Suprapubic skin (tissue), 4 donors: ENCODE results near the gene STRIP2. TPM values are rescaled to one million over a fixed set of nuclear protein-coding genes. Genes with fewer than 3 reads are reported as not detected.

Experiments
- DNase-seq, 2 donors: peaks; one replicate each; pipeline ENCODE4 v3.0.0-alpha.2; 2019; ENCODE audit warnings: low spot score in 2 of 2
- H3K27ac ChIP-seq: fragments of 200-600 bp; sonication (generic); one replicate; pipeline ENCODE4 v1.5.1; 2019
- H3K27me3 ChIP-seq: fragments of 200-600 bp; sonication (generic); one replicate; pipeline ENCODE4 v1.5.1; 2019
- H3K36me3 ChIP-seq: fragments of 200-600 bp; sonication (generic); one replicate; pipeline ENCODE4 v1.5.1; 2019
- H3K4me1 ChIP-seq: fragments of 200-600 bp; sonication (generic); one replicate; pipeline ENCODE4 v1.5.1; 2019
- H3K4me3 ChIP-seq: fragments of 200-600 bp; sonication (generic); one replicate; pipeline ENCODE4 v1.5.1; 2019; ENCODE audit warnings: mild to moderate bottlenecking
- H3K9me3 ChIP-seq: fragments of 200-600 bp; sonication (generic); one replicate; pipeline ENCODE4 v1.5.1; 2019
- CTCF ChIP-seq, 2 donors: fragments of 200-600 bp in 1 of 2; fragments of 450-650 bp in 1 of 2; sonication (generic) in 1 of 2; IDR thresholded peaks; one replicate each; pipeline ENCODE4 v1.5.1; 2016 to 2019; ENCODE audit warnings: antibody characterized with exemption in 2 of 2, mild to moderate bottlenecking in 1 of 2, moderate library complexity in 1 of 2
- EP300 ChIP-seq: sonication (generic); formaldehyde crosslinking; IDR thresholded peaks from one replicate; pipeline ENCODE4 v1.6.1; 2017; ENCODE audit warnings: antibody characterized with exemption
- POLR2A ChIP-seq, 2 donors: fragments of 450-650 bp; IDR thresholded peaks; one replicate each; pipeline ENCODE4 v1.6.1; 2017; ENCODE audit warnings: antibody characterized with exemption in 2 of 2, mild to moderate bottlenecking in 2 of 2, moderate library complexity in 2 of 2
- POLR2AphosphoS5 ChIP-seq, 3 donors: sonication (generic); formaldehyde crosslinking; IDR thresholded peaks; one replicate each; pipeline ENCODE4 v1.6.1; 2017; ENCODE audit warnings: antibody characterized with exemption in 3 of 3
- WGBS: methylation state at CpG from one replicate; pipeline ENCODE4 v1.1.5; 2018; 5-methylcytosine and 5-hydroxymethylcytosine counted together
- total RNA-seq, 4 donors: library from RNA; depleted of rRNA; stranded (reverse); fragments of >200 nt; gene quantifications; one replicate each; pipeline ENCODE4 v1.1.0, GENCODE V29; 2016

STRIP2 gene
- total RNA-seq, 4 donors from 2014 or later: 0.23 to 1.6 (median 0.69) TPM

- H3K4me3 ChIP-seq: no peak overlapping the region
- H3K4me1 ChIP-seq: no peaks in the 10 kb centered on the region
- no peak for DNase-seq
- no peak overlapping the region for H3K27ac ChIP-seq
- TF ChIP-seq CTCF (IDR thresholded peaks at IDR 0.05) (no peak), POLR2AphosphoS5 (IDR thresholded peaks at IDR 0.05) (no peak), EP300 (no peak), POLR2A (IDR thresholded peaks at IDR 0.05) (no peak)
- peaks cover 29% of the 10 kb centered on the region for H3K36me3 ChIP-seq
- no peaks in the 10 kb centered on the region for H3K9me3 ChIP-seq
- no peaks in the 10 kb centered on the region for H3K27me3 ChIP-seq
- WGBS: 72% methylated on average over 4 of the region's 4 CpGs
These were observed 40.1 kb upstream of the STRIP2 start for GRCh38 chr7:129394101-129394500.

- DNase-seq: no peak
- no peak for TF ChIP-seq EP300
- TF ChIP-seq POLR2A (IDR thresholded peaks at IDR 0.05): no peak
- TF ChIP-seq POLR2AphosphoS5 (IDR thresholded peaks at IDR 0.05): no peak
- TF ChIP-seq CTCF (IDR thresholded peaks at IDR 0.05): no peak
- Histone ChIP-seq H3K36me3 (peaks cover 24% of the 10 kb centered on the region), H3K4me1 (peaks cover 4% of the 10 kb centered on the region), H3K27me3 (no peaks in the 10 kb centered on the region), H3K4me3 (no peak overlapping the region), H3K27ac (no peak overlapping the region), H3K9me3 (no peaks in the 10 kb centered on the region)
- 78% methylated on average over 4 of the region's 4 CpGs for WGBS
These were observed 39.0 kb upstream of the STRIP2 start for GRCh38 chr7:129394982-129395914.

- Histone ChIP-seq H3K9me3 (no peaks in the 10 kb centered on the region), H3K27me3 (no peaks in the 10 kb centered on the region), H3K36me3 (peaks cover 52% of the 10 kb centered on the region), H3K27ac (no peak overlapping the region), H3K4me1 (peaks cover 12% of the 10 kb centered on the region), H3K4me3 (no peak overlapping the region)
- WGBS: 71% methylated on average over 1 of the region's 1 CpG
- TF ChIP-seq CTCF (IDR thresholded peaks at IDR 0.05) (no peak), EP300 (no peak), POLR2AphosphoS5 (IDR thresholded peaks at IDR 0.05) (no peak), POLR2A (IDR thresholded peaks at IDR 0.05) (no peak)
- DNase-seq: no peak
These were observed 32.8 kb upstream of the STRIP2 start for GRCh38 chr7:129401228-129401966.

DNA sequence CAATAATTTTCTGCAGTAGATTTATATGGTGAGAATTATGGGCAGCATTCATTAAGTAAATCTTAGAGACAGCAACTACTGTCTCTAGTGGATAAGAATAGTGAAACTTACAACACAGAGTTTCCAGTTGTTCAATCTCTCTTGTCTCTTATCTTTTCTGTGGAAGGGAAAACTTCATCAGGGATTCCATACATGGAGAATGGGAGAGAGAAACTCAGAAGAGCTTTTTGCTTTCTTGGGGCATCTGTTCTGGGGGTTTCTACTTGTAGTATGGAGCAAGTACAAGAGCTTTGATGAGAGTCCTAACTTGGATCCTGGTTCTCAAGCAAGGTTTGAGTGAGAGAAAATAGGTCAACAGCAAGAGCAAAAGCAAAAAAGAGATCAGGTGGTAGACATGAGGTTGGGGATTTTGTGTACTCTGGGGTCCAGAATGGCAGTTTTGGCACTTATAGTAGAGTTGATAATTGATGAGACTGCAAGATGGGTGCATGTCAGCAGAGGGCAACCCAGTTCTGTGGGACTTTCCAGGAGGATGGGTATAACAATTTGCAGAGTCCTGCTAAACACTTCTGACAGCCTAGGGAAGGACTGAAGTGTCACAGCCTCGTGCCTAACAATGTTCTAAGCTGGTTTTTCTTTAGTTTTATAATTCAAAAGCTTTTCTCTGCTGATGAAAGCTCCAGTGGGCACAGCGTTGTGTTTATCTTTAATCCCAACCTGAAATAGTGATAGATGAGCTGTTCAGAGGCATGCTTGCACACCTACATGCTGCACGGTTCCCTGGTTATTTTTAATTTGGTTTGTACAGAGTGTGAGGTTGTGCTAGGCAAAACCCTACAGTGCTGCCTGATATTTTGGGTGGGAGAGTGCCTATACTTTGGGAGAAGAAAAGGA, 32.0 kb upstream of the STRIP2 start:
- WGBS: 76% methylated on average over 3 of the region's 3 CpGs
- Histone ChIP-seq H3K36me3 (peaks cover 59% of the 10 kb centered on the region), H3K4me1 (peaks cover 12% of the 10 kb centered on the region), H3K9me3 (no peaks in the 10 kb centered on the region), H3K27ac (no peak overlapping the region), H3K27me3 (no peaks in the 10 kb centered on the region), H3K4me3 (no peak overlapping the region)
- TF ChIP-seq CTCF (IDR thresholded peaks at IDR 0.05) (no peak), POLR2AphosphoS5 (IDR thresholded peaks at IDR 0.05) (no peak), EP300 (no peak), POLR2A (IDR thresholded peaks at IDR 0.05) (no peak)
- DNase-seq: no peak
